ENCODE data around the gene CPXM2. TPM values are rescaled to one million over a fixed set of nuclear protein-coding genes. Genes with fewer than 3 reads are reported as not detected.

Gene CPXM2
- not detected in 2 replicates for polyA plus RNA-seq (2012; rRNA removed)
- not detected in 2 replicates for polyA plus RNA-seq (2012; cell fraction: cytosol; rRNA removed)
- polyA plus RNA-seq (2012; cell fraction: nucleus; rRNA removed), result not detected in 2 replicates

DNA sequence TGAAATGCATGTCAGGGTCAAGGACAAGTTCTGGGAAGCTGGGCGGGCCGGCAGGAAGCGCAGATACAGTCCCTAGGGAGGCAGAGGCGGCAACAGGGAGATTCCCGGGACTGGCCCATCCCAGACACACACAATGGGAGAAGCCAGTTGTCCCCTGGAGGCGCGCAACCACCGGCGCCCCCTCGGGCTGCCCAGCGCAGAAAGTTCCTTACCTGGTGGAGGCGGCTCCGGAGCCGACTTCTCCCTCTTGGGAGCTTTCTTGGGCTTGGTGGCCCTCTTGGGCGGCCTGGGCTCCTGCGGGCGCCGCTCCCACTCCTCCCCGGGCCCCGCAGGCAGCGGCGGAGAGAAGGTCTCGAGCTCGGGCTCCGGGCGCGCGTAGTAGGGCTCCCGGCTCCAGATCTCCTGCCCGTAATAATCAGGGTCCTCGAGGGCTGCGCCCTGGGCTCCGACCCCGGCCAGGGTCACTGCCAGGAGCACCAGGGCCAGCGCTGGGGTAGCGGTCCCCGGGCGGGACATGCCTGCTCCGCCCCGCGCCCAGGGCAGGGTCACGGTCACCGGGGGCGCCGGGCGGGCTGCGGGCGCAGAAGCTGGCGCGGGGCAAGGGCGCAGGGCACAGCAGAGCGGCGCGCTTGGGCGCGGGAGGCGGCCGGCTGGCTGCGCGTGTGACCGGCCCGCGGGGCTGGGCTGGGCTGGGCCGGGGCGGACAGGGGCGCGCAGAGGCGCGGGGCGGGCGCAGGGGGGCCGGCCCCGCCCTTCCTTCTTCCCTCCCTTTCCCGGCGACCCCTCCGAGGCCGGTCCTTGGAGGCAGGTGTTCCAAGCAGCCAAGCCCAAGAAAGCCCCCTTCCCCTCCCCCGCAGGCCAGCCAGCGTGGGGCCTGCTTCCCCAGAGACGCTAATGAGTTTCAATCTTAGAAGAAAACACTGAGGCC lies at the start of gene CPXM2:
Gene CPXM2, minus strand, starts transcription at position 664 of the 928 bp plus-strand sequence. Its CDS starts 148 bp downstream, at position 516.
- H3K4me2 ChIP-seq, result no peak within 1 kb of the TSS
- no peak within 1 kb of the TSS for H3K4me3 ChIP-seq (ENCODE audit: low read depth in 2 of 2, low read length in 1 of 2)
- peaks cover 0 to under 1% of the 10 kb centered on the region in 2 experiments; a peak in 2 of 4 replicates for H3K4me1 ChIP-seq (ENCODE audit: control insufficient read depth in 1 of 2, insufficient read depth in 2 of 2, low read depth in 1 of 2, low read length in 1 of 2)
- H3K27ac ChIP-seq (ENCODE audit: low read depth in 2 of 2, low read length in 1 of 2), result no peak within 1 kb of the TSS
- H3K36me3 ChIP-seq (replicated peaks in 1 of 2; ENCODE audit: control insufficient read depth in 1 of 2, insufficient read depth in 2 of 2, low read length in 1 of 2), result no peaks in the 10 kb centered on the region
- no peaks in the 10 kb centered on the region for H3K9me2 ChIP-seq
- no peak for DNase-seq
- 87% methylated on average over 43 of the region's 80 CpGs for WGBS (ENCODE audit: low lambda C conversion rate)
- POLR2A ChIA-PET, result no interaction called here
- no peak within 1 kb of the TSS for H3K9ac ChIP-seq
- no peaks in the 10 kb centered on the region for H4K20me1 ChIP-seq (ENCODE audit: insufficient read depth)
- no peaks in the 10 kb centered on the region for H3K27me3 ChIP-seq (ENCODE audit: insufficient read depth)
- H3K79me2 ChIP-seq (ENCODE audit: insufficient read depth), result no peaks in the 10 kb centered on the region
- no peaks in the 10 kb centered on the region for H3F3A ChIP-seq (replicated peaks; ENCODE audit: insufficient read depth)
- H3K9me3 ChIP-seq, result no peaks in the 10 kb centered on the region
- TF ChIP-seq, protein P1, sequence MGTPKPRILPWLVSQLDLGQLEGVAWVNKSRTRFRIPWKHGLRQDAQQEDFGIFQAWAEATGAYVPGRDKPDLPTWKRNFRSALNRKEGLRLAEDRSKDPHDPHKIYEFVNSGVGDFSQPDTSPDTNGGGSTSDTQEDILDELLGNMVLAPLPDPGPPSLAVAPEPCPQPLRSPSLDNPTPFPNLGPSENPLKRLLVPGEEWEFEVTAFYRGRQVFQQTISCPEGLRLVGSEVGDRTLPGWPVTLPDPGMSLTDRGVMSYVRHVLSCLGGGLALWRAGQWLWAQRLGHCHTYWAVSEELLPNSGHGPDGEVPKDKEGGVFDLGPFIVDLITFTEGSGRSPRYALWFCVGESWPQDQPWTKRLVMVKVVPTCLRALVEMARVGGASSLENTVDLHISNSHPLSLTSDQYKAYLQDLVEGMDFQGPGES (IDR thresholded peaks at IDR 0.05; ENCODE audit: low read depth, low read length), result no peak
- TF ChIP-seq POLR2AphosphoS5 (IDR thresholded peaks at IDR 0.05; ENCODE audit: low read depth, low read length) (no peak), GABPA (IDR thresholded peaks at IDR 0.05; ENCODE audit: low read depth) (no peak), RAD21 (IDR thresholded peaks at IDR 0.05; ENCODE audit: low read length) (no peak), MXI1 (IDR thresholded peaks at IDR 0.05; ENCODE audit: low read depth, low read length) (no peak), YY1 (IDR thresholded peaks at IDR 0.05; ENCODE audit: low read depth) (no peak), ELF1 (IDR thresholded peaks at IDR 0.05) (no peak), SIN3A (IDR thresholded peaks at IDR 0.05; ENCODE audit: borderline replicate concordance, low read depth, low read length) (no peak), GATA2 (CRISPR knock-in tag; IDR thresholded peaks at IDR 0.05) (no peak), CHD2 (IDR thresholded peaks at IDR 0.05; ENCODE audit: low read length, partially characterized antibody) (no peak), SMC3 (IDR thresholded peaks at IDR 0.05; ENCODE audit: low read depth, low read length) (no peak), FOXJ3 (CRISPR knock-in tag; IDR thresholded peaks at IDR 0.05) (no peak), USF2 (IDR thresholded peaks at IDR 0.05; ENCODE audit: borderline replicate concordance, low read depth, low read length) (no peak)
- TF ChIP-seq, protein P2, sequence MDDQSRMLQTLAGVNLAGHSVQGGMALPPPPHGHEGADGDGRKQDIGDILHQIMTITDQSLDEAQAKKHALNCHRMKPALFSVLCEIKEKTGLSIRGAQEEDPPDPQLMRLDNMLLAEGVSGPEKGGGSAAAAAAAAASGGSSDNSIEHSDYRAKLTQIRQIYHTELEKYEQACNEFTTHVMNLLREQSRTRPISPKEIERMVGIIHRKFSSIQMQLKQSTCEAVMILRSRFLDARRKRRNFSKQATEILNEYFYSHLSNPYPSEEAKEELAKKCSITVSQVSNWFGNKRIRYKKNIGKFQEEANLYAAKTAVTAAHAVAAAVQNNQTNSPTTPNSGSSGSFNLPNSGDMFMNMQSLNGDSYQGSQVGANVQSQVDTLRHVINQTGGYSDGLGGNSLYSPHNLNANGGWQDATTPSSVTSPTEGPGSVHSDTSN (IDR thresholded peaks at IDR 0.05), result no peak
- TF ChIP-seq, protein P3, sequence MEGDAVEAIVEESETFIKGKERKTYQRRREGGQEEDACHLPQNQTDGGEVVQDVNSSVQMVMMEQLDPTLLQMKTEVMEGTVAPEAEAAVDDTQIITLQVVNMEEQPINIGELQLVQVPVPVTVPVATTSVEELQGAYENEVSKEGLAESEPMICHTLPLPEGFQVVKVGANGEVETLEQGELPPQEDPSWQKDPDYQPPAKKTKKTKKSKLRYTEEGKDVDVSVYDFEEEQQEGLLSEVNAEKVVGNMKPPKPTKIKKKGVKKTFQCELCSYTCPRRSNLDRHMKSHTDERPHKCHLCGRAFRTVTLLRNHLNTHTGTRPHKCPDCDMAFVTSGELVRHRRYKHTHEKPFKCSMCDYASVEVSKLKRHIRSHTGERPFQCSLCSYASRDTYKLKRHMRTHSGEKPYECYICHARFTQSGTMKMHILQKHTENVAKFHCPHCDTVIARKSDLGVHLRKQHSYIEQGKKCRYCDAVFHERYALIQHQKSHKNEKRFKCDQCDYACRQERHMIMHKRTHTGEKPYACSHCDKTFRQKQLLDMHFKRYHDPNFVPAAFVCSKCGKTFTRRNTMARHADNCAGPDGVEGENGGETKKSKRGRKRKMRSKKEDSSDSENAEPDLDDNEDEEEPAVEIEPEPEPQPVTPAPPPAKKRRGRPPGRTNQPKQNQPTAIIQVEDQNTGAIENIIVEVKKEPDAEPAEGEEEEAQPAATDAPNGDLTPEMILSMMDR (IDR thresholded peaks at IDR 0.05), result no peak
- no peak within 1 kb of the TSS for H2AFZ ChIP-seq (ENCODE audit: low read depth)
- CTCF ChIA-PET, result interaction anchor here (0.7 kb wide), 1 partner anchor 309 kb away, joined by 3 read pairs; no protein-coding TSS in a partner anchor

Data from SK-N-SH (cell line).